ENCODE data around the gene KLHDC10.
"Not testable (repeated sequence)": the region's sequence is repeated elsewhere in the genome, so short reads cannot be mapped to it uniquely, and the experiment has no call there.

The KLHDC10 gene

GRCh38 chr7:130141161-130141883 is 71.0 kb downstream of the KLHDC10 start:
- DNase-seq (ENCODE audit: low spot score): peak; percentile 71

GRCh38 chr7:130141884-130142653 is 71.7 kb downstream of the KLHDC10 start:
- DNase-seq (ENCODE audit: low spot score): no peak

GRCh38 chr7:130142654-130143333 is 72.5 kb downstream of the KLHDC10 start:
- no peak for DNase-seq (ENCODE audit: low spot score)

- no peak for DNase-seq (ENCODE audit: low spot score)
These were observed 73.0 kb downstream of the KLHDC10 start for GRCh38 chr7:130143334-130143732.

- DNase-seq (ENCODE audit: low spot score): no peak
These were observed 73.6 kb downstream of the KLHDC10 start for GRCh38 chr7:130143986-130144311.

GRCh38 chr7:130144312-130145171 is 74.2 kb downstream of the KLHDC10 start:
- DNase-seq (ENCODE audit: low spot score): no peak

GRCh38 chr7:130145424-130146100 is 75.2 kb downstream of the KLHDC10 start:
- no peak for DNase-seq (ENCODE audit: low spot score)

GRCh38 chr7:130146142-130146541 is 75.8 kb downstream of the KLHDC10 start:
- not testable (repeated sequence) for DNase-seq (ENCODE audit: low spot score)

- no peak for DNase-seq (ENCODE audit: low spot score)
These were observed 76.5 kb downstream of the KLHDC10 start for GRCh38 chr7:130146693-130147405.

GRCh38 chr7:130147710-130148325 is 77.5 kb downstream of the KLHDC10 start:
- DNase-seq (ENCODE audit: low spot score): no peak

- DNase-seq (ENCODE audit: low spot score): no peak
These were observed 78.2 kb downstream of the KLHDC10 start for GRCh38 chr7:130148561-130148960.

- no peak for DNase-seq (ENCODE audit: low spot score)
These were observed 79.2 kb downstream of the KLHDC10 start for GRCh38 chr7:130149281-130150139.

- DNase-seq (ENCODE audit: low spot score): no peak
These were observed 80.3 kb downstream of the KLHDC10 start for GRCh38 chr7:130150587-130150986.

- DNase-seq (ENCODE audit: low spot score): no peak
These were observed 81.5 kb downstream of the KLHDC10 start for GRCh38 chr7:130151591-130152492.

GRCh38 chr7:130152493-130153210 is 82.3 kb downstream of the KLHDC10 start:
- DNase-seq (ENCODE audit: low spot score): no peak

GRCh38 chr7:130153211-130153908 is 83.0 kb downstream of the KLHDC10 start:
- no peak for DNase-seq (ENCODE audit: low spot score)

- no peak for DNase-seq (ENCODE audit: low spot score)
These were observed 83.8 kb downstream of the KLHDC10 start for GRCh38 chr7:130154131-130154500.
